GM19099 (cell line): ENCODE data around the gene RHBDL2.

ENCODE experiments used
- POLR2A ChIP-seq: IDR thresholded peaks from 3 replicates; pipeline ENCODE4 v1.6.1; 2011; ENCODE audit warnings: low read depth; ENCODE audit not compliant: insufficient read length; ENCODE audit errors: extremely low read depth

RHBDL2 gene

GRCh38 chr1:38860454-38860795 lies 81.2 kb downstream of the RHBDL2 start:
- no peak for TF ChIP-seq POLR2A

GRCh38 chr1:38859561-38860453 lies 81.8 kb downstream of the RHBDL2 start, which contains the start of gene RRAGC:
Gene RRAGC, minus strand, starts transcription at chr1:38859772. Its CDS starts 126 bp downstream, at chr1:38859646.
- TF ChIP-seq POLR2A = peak; percentile 74

GRCh38 chr1:38858833-38859560 lies 82.6 kb downstream of the RHBDL2 start:
- no peak for TF ChIP-seq POLR2A

GRCh38 chr1:38852780-38853179 lies 88.8 kb downstream of the RHBDL2 start:
- no peak for TF ChIP-seq POLR2A

GRCh38 chr1:38848071-38848470 lies 93.6 kb downstream of the RHBDL2 start:
- no peak for TF ChIP-seq POLR2A

- TF ChIP-seq POLR2A = no peak
Measured at GRCh38 chr1:38846210-38846609, 95.4 kb downstream of the RHBDL2 start.

- no peak for TF ChIP-seq POLR2A
Measured at GRCh38 chr1:38840281-38840680, 101.3 kb downstream of the RHBDL2 start.

- no peak for TF ChIP-seq POLR2A
Measured at GRCh38 chr1:38839363-38839762, 102.3 kb downstream of the RHBDL2 start.
